Right lobe of liver (tissue), 6 donors: ENCODE results near the gene SH2D2A. TPM values are rescaled to one million over a fixed set of nuclear protein-coding genes. Genes with fewer than 3 reads are reported as not detected.
A peak's percentile ranks its signal among the peaks of the same experiment; 100 is the strongest.

Source experiments
- ATAC-seq, 4 donors: fragments of 200-7000 bp; cut with Tn5 transposase; one replicate each; pipeline ENCODE4 v1.9.1; 2020; ENCODE audit warnings: mild to moderate bottlenecking in 4 of 4, moderate library complexity in 4 of 4
- DNase-seq, 3 donors: peaks; one replicate each; pipeline ENCODE4 v3.0.0-alpha.2; 2020
- H3K27ac ChIP-seq, 3 donors: fragments of 200-600 bp; one replicate each; pipeline ENCODE4 v1.8.0; 2022
- H3K27me3 ChIP-seq, 2 donors: fragments of 200-600 bp; one replicate each; pipeline ENCODE4 v1.8.0; 2022
- H3K36me3 ChIP-seq, 4 donors: fragments of 200-600 bp; sonication (generic) in 1 of 4; one replicate each; pipeline versions ENCODE4 v1.5.1 to v1.8.0; 2017 to 2022; ENCODE audit warnings: control low read depth in 1 of 4
- H3K4me1 ChIP-seq, 4 donors: fragments of 200-600 bp; sonication (generic) in 1 of 4; one replicate each; pipeline versions ENCODE4 v1.5.1 to v1.8.0; 2017 to 2022; ENCODE audit warnings: control low read depth in 1 of 4
- H3K4me3 ChIP-seq, 3 donors: fragments of 200-600 bp; one replicate each; pipeline ENCODE4 v1.8.0; 2022
- H3K9me3 ChIP-seq, 4 donors: fragments of 200-600 bp; sonication (generic) in 1 of 4; one replicate each; pipeline versions ENCODE4 v1.5.1 to v1.8.0; 2017 to 2022; ENCODE audit warnings: control low read depth in 1 of 4
- CTCF ChIP-seq, 4 donors: fragments of 200-600 bp in 3 of 4; fragments of 450-650 bp in 1 of 4; IDR thresholded peaks; one replicate each; pipeline versions ENCODE4 v1.5.1 to v1.8.0; 2016 to 2022; ENCODE audit warnings: antibody characterized with exemption in 4 of 4, mild to moderate bottlenecking in 2 of 4
- POLR2A ChIP-seq: fragments of 450-650 bp; IDR thresholded peaks from one replicate; pipeline ENCODE4 v1.6.1; 2017; ENCODE audit warnings: antibody characterized with exemption, mild to moderate bottlenecking
- WGBS: methylation state at CpG from one replicate; pipeline ENCODE4 v1.1.6; 2018; ENCODE audit warnings: low coverage, low lambda C conversion rate; ENCODE audit not compliant: insufficient coverage; ENCODE audit errors: missing lambda C conversion rate; 5-methylcytosine and 5-hydroxymethylcytosine counted together
- intact Hi-C, 2 donors: fragments of 100-400 bp; cut with DNase I; formaldehyde crosslinking; loops; one replicate each; pipeline versions ENCODE4 v1.11.2 to v1.14.1; 2022
- total RNA-seq, 6 experiments: library from RNA; depleted of rRNA in 2 of 6; stranded (reverse); fragments of >200 nt in 2 of 6; fragmentation: NEBNext Ultra II Directional in 3 of 6; extraction: Animal tissue kit (Norgen Biotek cat#: 25700) in 3 of 6; gene quantifications; one replicate each; pipeline versions ENCODE4 v1.1.0 to v1.2.4, GENCODE V29; 2016 to 2023
- donor health status: DM: no; HTN: yes; CAD: no.
- donor health status: DM: no; HTN: no; CAD: no.
- donor health status: DM: no; HTN: no; CAD: no.
- donor health status: DM: no; HTN: yes; CAD: no.
- donor health status: DM: no; HTN: yes; CAD: no.

SH2D2A gene
- total RNA-seq, 6 experiments from 2014 or later: 0.32 to 1.3 (median 0.67) TPM

GRCh38 chr1:156788136-156788535 lies 28.5 kb downstream of the SH2D2A start:
- TF ChIP-seq CTCF (IDR thresholded peaks at IDR 0.05): no peak
- no peak for TF ChIP-seq POLR2A
- WGBS: 81% methylated on average over 2 of the region's 2 CpGs
- H3K27ac ChIP-seq: no peak overlapping the region
- ATAC-seq (no peak), DNase-seq (no peak)
- intact Hi-C loops: no loop called here
- H3K36me3 ChIP-seq: peaks cover 0 to 61% (median 26%) of the 10 kb centered on the region in 4 donors
- no peaks in the 10 kb centered on the region for H3K9me3 ChIP-seq
- H3K27me3 ChIP-seq: no peaks in the 10 kb centered on the region
- H3K4me3 ChIP-seq: no peak overlapping the region
- no peaks in the 10 kb centered on the region for H3K4me1 ChIP-seq

GRCh38 chr1:156786640-156787039 lies 30.0 kb downstream of the SH2D2A start:
- DNase-seq: no peak
- H3K36me3 ChIP-seq: peaks cover 0 to 55% (median 21%) of the 10 kb centered on the region in 4 donors

GRCh38 chr1:156785458-156785857 lies 31.2 kb downstream of the SH2D2A start:
- ATAC-seq (peak in 3 of 4 donors; percentile 35 to 38 (median 36)), DNase-seq (no peak)
- Histone ChIP-seq H3K4me1 (peaks cover 0 to 10% (median 0%) of the 10 kb centered on the region in 4 donors), H3K27ac (no peak overlapping the region), H3K9me3 (no peaks in the 10 kb centered on the region), H3K4me3 (no peak overlapping the region), H3K27me3 (no peaks in the 10 kb centered on the region), H3K36me3 (peaks cover 0 to 44% (median 18%) of the 10 kb centered on the region in 4 donors)
- TF ChIP-seq POLR2A: no peak
- no peak for TF ChIP-seq CTCF (IDR thresholded peaks at IDR 0.05)
- intact Hi-C loops: no loop called here
- 39% methylated on average over 5 of the region's 6 CpGs for WGBS

More at GRCh38 chr1:156786640-156787039, 30.0 kb downstream of the SH2D2A start:
- no peaks in the 10 kb centered on the region for H3K27me3 ChIP-seq
- H3K4me3 ChIP-seq: no peak overlapping the region
- no peak for TF ChIP-seq CTCF (IDR thresholded peaks at IDR 0.05)
- TF ChIP-seq POLR2A: no peak
- intact Hi-C loops: no loop called here
- no peaks in the 10 kb centered on the region for H3K9me3 ChIP-seq
- peaks cover 0 to 6% (median 0%) of the 10 kb centered on the region in 4 donors for H3K4me1 ChIP-seq
- WGBS: 72% methylated on average over 5 of the region's 10 CpGs
- no peak for ATAC-seq
- no peak overlapping the region for H3K27ac ChIP-seq

- ATAC-seq (peak in 1 of 4 donors; percentile 49), DNase-seq (no peak)
- H3K4me3 ChIP-seq: no peak overlapping the region
- peaks cover 0 to 10% (median 0%) of the 10 kb centered on the region in 4 donors for H3K4me1 ChIP-seq
- H3K27me3 ChIP-seq: no peaks in the 10 kb centered on the region
- intact Hi-C loops: no loop called here
- no peak overlapping the region for H3K27ac ChIP-seq
- no peak for TF ChIP-seq POLR2A
- H3K36me3 ChIP-seq: peaks cover 0 to 18% (median 14%) of the 10 kb centered on the region in 4 donors
- no peaks in the 10 kb centered on the region for H3K9me3 ChIP-seq
Measured at GRCh38 chr1:156781585-156782186, 35.0 kb downstream of the SH2D2A start.

GRCh38 chr1:156777573-156777972 lies 39.1 kb downstream of the SH2D2A start:
- Histone ChIP-seq H3K4me3 (no peak overlapping the region), H3K27me3 (no peaks in the 10 kb centered on the region), H3K4me1 (peaks cover 0 to 10% (median 0%) of the 10 kb centered on the region in 4 donors), H3K36me3 (peaks cover 0 to 3% (median 2%) of the 10 kb centered on the region in 4 donors), H3K27ac (no peak overlapping the region), H3K9me3 (no peaks in the 10 kb centered on the region)
- no peak for TF ChIP-seq CTCF (IDR thresholded peaks at IDR 0.05)
- TF ChIP-seq POLR2A: no peak
- intact Hi-C loops: no loop called here
- DNase-seq (no peak), ATAC-seq (no peak)
- WGBS: 59% methylated on average over 1 of the region's 1 CpG
